Stimulated activated CD4-positive, alpha-beta T cell treated with anti-CD3 and anti-CD28 coated beads, TNF-alpha, amount 100 ng/mL, for 4 hours (primary cell): ENCODE measurements around the gene ST3GAL2.
"Not testable (repeated sequence)": the region's sequence is repeated elsewhere in the genome, so short reads cannot be mapped to it uniquely, and the experiment has no call there.

Experiments
- DNase-seq, 3 experiments: peaks; one replicate each; pipeline ENCODE4 v3.0.0-alpha.2; 2020; ENCODE audit warnings: low read depth in 3 of 3

Gene ST3GAL2

DNA sequence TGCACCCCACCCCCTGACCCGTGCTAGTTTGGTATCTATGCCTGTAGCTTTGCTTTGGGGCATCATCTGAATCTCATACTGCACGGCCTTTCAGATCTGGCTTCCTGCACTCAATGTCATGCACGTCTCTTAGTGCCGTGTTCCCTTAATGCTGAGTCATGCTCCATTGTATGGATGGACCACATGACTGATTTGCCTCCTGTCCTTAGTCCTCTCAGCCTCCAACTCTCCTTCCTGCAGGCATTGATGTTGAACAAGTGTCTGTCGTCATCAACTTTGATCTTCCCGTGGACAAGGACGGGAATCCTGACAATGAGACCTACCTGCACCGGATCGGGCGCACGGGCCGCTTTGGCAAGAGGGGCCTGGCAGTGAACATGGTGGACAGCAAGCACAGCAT lies 106.2 kb downstream of the ST3GAL2 start:
- not testable (repeated sequence) for DNase-seq

- no peak for DNase-seq
Observed at GRCh38 chr16:70331588-70332358, 107.1 kb downstream of the ST3GAL2 start.

GRCh38 chr16:70331091-70331490 lies 107.8 kb downstream of the ST3GAL2 start:
- DNase-seq = no peak
